IPS-NIHi7 (cell line): ENCODE measurements around the gene SYMPK.

Experiments
- DNase-seq: peaks from one replicate; pipeline ENCODE4 v3.0.0; 2012; ENCODE audit warnings: mixed read lengths; ENCODE audit errors: extremely low spot score

The SYMPK gene

DNA sequence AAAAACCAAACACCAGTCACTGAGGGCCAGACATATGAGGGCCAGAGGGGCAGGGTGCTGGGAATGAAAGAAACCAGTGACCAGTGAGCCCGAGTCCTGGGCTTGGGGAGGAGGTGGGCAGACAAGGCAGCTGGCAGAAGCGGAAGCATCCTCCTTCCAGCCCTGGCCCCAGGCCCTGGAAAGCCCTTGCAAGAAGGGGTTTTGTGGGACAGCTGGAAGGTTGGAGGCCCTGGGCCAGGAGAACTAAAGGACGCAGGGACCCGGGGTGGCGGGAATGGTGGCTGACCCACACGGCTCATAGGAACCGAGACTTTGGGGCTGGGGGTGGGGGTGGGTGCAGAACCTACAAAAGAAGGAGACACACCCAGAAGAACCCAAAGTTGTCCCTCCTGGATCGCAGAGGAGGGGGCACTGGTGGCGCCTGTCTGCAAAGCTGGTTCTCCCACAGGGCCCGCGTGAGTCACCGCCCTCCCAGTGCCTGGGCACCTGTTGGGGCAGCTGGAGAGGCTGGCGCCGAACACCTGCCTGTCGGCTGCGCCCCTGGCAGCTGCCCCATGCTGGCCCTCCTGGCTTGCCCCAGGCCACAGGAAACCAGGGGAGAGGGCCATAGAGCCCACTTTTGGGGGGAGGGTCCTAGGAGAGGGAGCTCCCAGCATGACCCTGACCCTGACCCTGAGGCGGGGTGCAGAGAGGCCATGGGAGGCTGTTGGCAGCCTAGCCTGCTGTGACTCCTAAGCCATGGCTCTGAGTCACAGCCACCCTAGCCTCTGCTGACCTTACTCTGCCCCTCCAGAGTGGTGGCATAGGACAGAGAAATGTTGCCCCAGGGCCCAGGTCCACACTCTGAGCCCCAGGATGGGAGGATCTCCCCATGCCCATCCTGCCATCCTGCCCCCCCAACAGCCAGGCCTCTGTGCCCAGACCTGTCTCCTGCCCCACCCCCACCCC is 81.5 kb downstream of the SYMPK start:
- no peak for DNase-seq

GRCh38 chr19:45780448-45781213 is 82.3 kb downstream of the SYMPK start:
- no peak for DNase-seq

- DNase-seq = no peak
Observed at GRCh38 chr19:45780146-45780447, 82.8 kb downstream of the SYMPK start.

- peak; percentile 95 for DNase-seq
Observed at GRCh38 chr19:45779231-45780145, 83.5 kb downstream of the SYMPK start.

- no peak for DNase-seq
Observed at GRCh38 chr19:45778010-45778661, 84.8 kb downstream of the SYMPK start.

- DNase-seq = no peak
Observed at GRCh38 chr19:45777395-45777961, 85.5 kb downstream of the SYMPK start.

GRCh38 chr19:45774765-45775164 is 88.2 kb downstream of the SYMPK start:
- peak; percentile 70 for DNase-seq

GRCh38 chr19:45773384-45773783 is 89.6 kb downstream of the SYMPK start:
- DNase-seq = no peak

GRCh38 chr19:45772912-45773311 is 90.0 kb downstream of the SYMPK start:
- no peak for DNase-seq

DNA sequence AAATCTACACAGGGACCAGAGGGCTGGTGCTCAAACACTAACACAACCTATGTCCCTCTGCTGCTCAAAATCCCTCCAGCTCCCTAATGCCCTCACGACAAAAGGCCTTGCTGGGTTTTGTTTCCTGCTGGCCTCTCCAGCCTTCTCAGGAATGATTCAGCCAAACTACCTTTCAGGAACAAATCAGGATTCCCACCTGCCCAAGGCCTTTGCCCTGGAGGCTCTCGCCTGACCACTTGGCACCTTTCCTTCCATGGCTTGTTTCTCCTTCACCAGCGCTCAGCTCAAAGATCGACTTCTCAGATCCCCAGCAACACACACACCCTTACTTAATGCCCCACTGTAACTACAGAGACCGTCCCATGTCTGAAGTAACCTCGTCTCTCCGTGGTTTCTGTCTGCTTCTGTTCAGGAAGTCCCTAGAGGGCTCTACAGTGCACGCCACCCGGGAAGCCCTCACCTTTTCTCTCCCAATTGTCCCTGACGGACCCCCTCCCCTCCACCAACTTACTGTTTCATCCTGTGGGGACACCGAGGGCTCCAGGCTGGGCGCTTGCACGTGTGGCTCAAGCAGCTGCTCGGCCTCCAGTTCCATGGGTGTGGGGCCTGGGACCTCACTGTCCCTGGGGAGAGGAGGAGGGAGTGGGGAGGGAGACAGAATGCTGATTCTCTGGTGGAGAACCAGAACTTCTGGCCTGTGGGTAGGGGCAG is 90.7 kb downstream of the SYMPK start:
- DNase-seq = no peak

- no peak for DNase-seq
Observed at GRCh38 chr19:45771311-45771933, 91.5 kb downstream of the SYMPK start.

DNA sequence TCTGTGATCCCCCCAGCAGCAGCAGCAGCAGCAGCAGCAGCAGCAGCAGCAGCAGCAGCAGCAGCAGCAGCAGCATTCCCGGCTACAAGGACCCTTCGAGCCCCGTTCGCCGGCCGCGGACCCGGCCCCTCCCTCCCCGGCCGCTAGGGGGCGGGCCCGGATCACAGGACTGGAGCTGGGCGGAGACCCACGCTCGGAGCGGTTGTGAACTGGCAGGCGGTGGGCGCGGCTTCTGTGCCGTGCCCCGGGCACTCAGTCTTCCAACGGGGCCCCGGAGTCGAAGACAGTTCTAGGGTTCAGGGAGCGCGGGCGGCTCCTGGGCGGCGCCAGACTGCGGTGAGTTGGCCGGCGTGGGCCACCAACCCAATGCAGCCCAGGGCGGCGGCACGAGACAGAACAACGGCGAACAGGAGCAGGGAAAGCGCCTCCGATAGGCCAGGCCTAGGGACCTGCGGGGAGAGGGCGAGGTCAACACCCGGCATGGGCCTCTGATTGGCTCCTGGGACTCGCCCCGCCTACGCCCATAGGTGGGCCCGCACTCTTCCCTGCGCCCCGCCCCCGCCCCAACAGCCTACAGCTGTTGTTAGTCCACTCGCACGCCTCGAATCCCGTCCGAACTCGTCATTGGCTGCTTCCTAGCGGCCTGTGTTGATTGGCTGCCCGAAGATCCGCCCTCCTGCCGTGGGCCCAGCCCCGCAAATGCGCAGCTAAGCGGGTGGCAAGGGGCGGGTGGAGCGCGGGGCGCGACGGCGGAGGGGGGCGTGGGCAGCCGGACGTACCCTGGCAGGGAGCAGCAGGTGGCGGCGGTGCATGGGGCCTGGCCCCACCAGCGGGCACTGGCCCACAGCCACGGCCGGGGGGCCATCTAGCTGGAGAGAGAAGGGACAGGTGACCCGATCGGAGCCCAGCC is 92.5 kb downstream of the SYMPK start:
- DNase-seq = peak; percentile 96

DNA sequence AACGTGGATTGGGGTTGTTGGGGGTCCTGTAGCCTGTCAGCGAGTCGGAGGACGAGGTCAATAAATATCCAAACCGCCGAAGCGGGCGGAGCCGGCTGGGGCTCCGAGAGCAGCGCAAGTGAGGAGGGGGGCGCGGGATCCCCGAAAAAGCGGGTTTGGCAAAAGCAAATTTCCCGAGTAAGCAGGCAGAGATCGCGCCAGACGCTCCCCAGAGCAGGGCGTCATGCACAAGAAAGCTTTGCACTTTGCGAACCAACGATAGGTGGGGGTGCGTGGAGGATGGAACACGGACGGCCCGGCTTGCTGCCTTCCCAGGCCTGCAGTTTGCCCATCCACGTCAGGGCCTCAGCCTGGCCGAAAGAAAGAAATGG is 93.1 kb downstream of the SYMPK start:
- no peak for DNase-seq

- peak; percentile 92 for DNase-seq
Observed at GRCh38 chr19:45768984-45769782, 93.8 kb downstream of the SYMPK start, which contains the start of gene SIX5. Gene SIX5 (minus strand): TSS chr19:45769252. CDS start chr19:45768844, 408 bp downstream.

DNA sequence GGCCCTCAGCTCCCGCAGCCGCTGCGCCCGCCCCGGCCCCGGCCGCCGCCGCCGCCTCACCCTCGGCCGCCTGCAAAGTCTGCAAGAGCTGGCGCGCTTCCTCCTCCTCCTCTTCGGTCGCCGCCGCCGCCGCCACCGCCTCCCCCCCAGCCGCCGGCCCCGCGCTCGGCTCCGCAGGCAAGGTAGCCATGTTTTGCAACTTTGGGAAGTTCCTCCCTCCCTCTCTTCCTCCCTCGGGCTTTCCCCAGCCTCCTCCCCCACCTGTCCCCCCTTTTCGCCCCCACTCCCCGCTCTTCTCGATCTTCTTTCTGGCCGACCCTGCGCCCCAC is 94.3 kb downstream of the SYMPK start:
- no peak for DNase-seq

DNA sequence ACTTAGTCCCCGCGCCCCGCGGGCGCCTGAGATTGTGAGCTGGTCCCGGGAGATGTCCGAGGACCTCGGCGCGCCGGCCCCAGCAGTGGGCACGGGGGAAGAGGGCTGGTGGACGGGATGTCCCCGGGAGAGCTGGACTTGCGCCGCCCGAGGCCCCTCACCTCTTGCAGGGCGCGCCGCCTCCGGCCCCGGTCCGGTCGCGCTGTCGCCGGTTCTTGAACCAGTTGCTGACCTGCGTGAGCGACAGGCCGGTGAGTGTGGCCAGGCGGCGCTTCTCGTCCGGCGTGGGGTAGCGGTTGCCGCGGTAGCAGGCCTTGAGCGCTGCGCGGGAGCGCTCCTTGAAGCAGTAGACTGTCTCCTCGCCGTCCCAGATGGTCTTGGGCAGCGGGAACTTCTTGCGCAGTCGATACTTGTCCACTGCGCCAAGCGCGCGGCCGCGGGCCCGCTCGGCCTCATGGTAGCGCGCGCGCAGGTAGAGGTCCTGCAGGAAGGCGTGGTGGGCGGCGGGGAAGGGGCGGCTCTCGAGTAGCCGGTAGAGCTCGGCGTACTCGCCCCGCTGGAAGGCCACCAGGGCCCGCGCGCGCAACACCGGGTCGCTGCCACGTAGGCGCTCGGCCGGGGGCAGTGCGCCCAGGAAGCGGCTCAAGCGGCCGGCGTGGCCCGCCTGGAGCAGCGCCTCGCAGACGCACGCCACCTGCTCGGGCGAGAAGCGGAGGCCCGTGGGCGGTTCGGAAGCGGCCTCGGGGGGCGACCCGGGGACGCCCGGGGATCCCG is 94.9 kb downstream of the SYMPK start:
- DNase-seq = no peak

GRCh38 chr19:45767410-45767880 is 95.5 kb downstream of the SYMPK start:
- peak; percentile 73 for DNase-seq
